Left ventricle myocardium inferior (tissue), 1 donor: ENCODE measurements around the gene MMP11. TPM values are rescaled to one million over a fixed set of nuclear protein-coding genes. Genes with fewer than 3 reads are reported as not detected.

Experiments
- DNase-seq: peaks from one replicate; pipeline ENCODE4 v3.0.0-alpha.2; 2020
- H3K27ac ChIP-seq: fragments of 200-600 bp; replicated peaks from 2 replicates; pipeline ENCODE4 v1.8.0; 2021
- H3K27me3 ChIP-seq: fragments of 200-600 bp; 2 replicates; pipeline ENCODE4 v1.8.0; 2021; ENCODE audit warnings: low read depth
- H3K36me3 ChIP-seq: fragments of 200-600 bp; 2 replicates; pipeline ENCODE4 v1.8.0; 2021
- H3K4me1 ChIP-seq: fragments of 200-600 bp; 2 replicates; pipeline ENCODE4 v1.8.0; 2021
- H3K4me3 ChIP-seq: fragments of 200-600 bp; 2 replicates; pipeline ENCODE4 v1.8.0; 2021; ENCODE audit warnings: mild to moderate bottlenecking, moderate library complexity
- H3K9me3 ChIP-seq: fragments of 200-600 bp; replicated peaks from 2 replicates; pipeline ENCODE4 v1.8.0; 2021
- CTCF ChIP-seq: fragments of 200-600 bp; IDR thresholded peaks from 2 replicates; pipeline ENCODE4 v1.8.0; 2021; ENCODE audit warnings: antibody characterized with exemption, mild to moderate bottlenecking, borderline replicate concordance
- intact Hi-C: fragments of 100-400 bp; cut with micrococcal nuclease; formaldehyde crosslinking; loops from one replicate; pipeline ENCODE4 v1.11.0; 2022
- total RNA-seq: library from RNA; stranded (reverse); fragmentation: NEBNext Ultra II Directional; extraction: Animal tissue kit (Norgen Biotek cat#: 25700); gene quantifications from one replicate; pipeline ENCODE4 v1.2.1, GENCODE V29; 2021
- donor health status: DM: no; HTN: yes; CAD: no; lungs with severe emphysema.

Gene MMP11
- total RNA-seq, 1 donor from 2014 or later: 16.9 TPM

GRCh38 chr22:23779083-23779482, 6.4 kb downstream of the MMP11 start:
- no peak for TF ChIP-seq CTCF
- H3K4me3 ChIP-seq: no peak overlapping the region
- no peak for DNase-seq
- peaks cover 7% of the 10 kb centered on the region for H3K36me3 ChIP-seq
- intact Hi-C loops: no loop called here
- H3K4me1 ChIP-seq: peaks cover 40% of the 10 kb centered on the region
- H3K27me3 ChIP-seq: no peaks in the 10 kb centered on the region
- H3K9me3 ChIP-seq: no peaks in the 10 kb centered on the region
- H3K27ac ChIP-seq: no peak overlapping the region

GRCh38 chr22:23779731-23780130, 7.1 kb downstream of the MMP11 start:
- DNase-seq: no peak
- H3K4me1 ChIP-seq: peaks cover 34% of the 10 kb centered on the region
- no peak for TF ChIP-seq CTCF
- no peak overlapping the region for H3K27ac ChIP-seq
- H3K4me3 ChIP-seq: no peak overlapping the region
- H3K27me3 ChIP-seq: no peaks in the 10 kb centered on the region
- H3K9me3 ChIP-seq: no peaks in the 10 kb centered on the region
- H3K36me3 ChIP-seq: peaks cover 7% of the 10 kb centered on the region
- intact Hi-C loops: no loop called here

GRCh38 chr22:23780146-23780748, 7.6 kb downstream of the MMP11 start:
- no peak for DNase-seq
- Histone ChIP-seq H3K36me3 (peaks cover 7% of the 10 kb centered on the region), H3K9me3 (no peaks in the 10 kb centered on the region), H3K4me3 (no peak overlapping the region), H3K27me3 (no peaks in the 10 kb centered on the region), H3K4me1 (peaks cover 29% of the 10 kb centered on the region), H3K27ac (no peak overlapping the region)
- intact Hi-C loops: no loop called here
- no peak for TF ChIP-seq CTCF

GRCh38 chr22:23781065-23781464, 8.4 kb downstream of the MMP11 start:
- H3K36me3 ChIP-seq: peaks cover 7% of the 10 kb centered on the region
- DNase-seq: no peak
- TF ChIP-seq CTCF: no peak
- no peak overlapping the region for H3K4me3 ChIP-seq
- H3K9me3 ChIP-seq: no peaks in the 10 kb centered on the region
- H3K4me1 ChIP-seq: peaks cover 27% of the 10 kb centered on the region
- no peak overlapping the region for H3K27ac ChIP-seq
- intact Hi-C loops: no loop called here
- no peaks in the 10 kb centered on the region for H3K27me3 ChIP-seq

- intact Hi-C loops: no loop called here
- H3K4me1 ChIP-seq: peaks cover 28% of the 10 kb centered on the region
- no peaks in the 10 kb centered on the region for H3K9me3 ChIP-seq
- H3K27me3 ChIP-seq: no peaks in the 10 kb centered on the region
- H3K27ac ChIP-seq: no peak overlapping the region
- no peak overlapping the region for H3K4me3 ChIP-seq
- H3K36me3 ChIP-seq: peaks cover 7% of the 10 kb centered on the region
- TF ChIP-seq CTCF: no peak
- DNase-seq: no peak
These were observed 9.0 kb downstream of the MMP11 start for GRCh38 chr22:23781511-23782183.
